Endodermal cell (in vitro differentiated cells): ENCODE data around the gene TMEM8B. TPM values are rescaled to one million over a fixed set of nuclear protein-coding genes. Genes with fewer than 3 reads are reported as not detected.
A peak's percentile ranks its signal among the peaks of the same experiment; 100 is the strongest.

Experiments
- DNase-seq: peaks from one replicate; pipeline ENCODE4 v3.0.0-alpha.2; 2017
- H3K27ac ChIP-seq: 2 replicates; pipeline ENCODE4 v1.5.1; 2013; ENCODE audit warnings: mild to moderate bottlenecking, low read depth, low read length, moderate library complexity
- H3K27me3 ChIP-seq: 2 replicates; pipeline ENCODE4 v1.6.1; 2013; ENCODE audit warnings: mild to moderate bottlenecking, low read length, moderate library complexity; ENCODE audit not compliant: insufficient read depth, control insufficient read depth, poor library complexity, severe bottlenecking
- H3K36me3 ChIP-seq: 2 replicates; pipeline ENCODE4 v1.7.0; 2013; ENCODE audit warnings: mild to moderate bottlenecking, low read length, moderate library complexity; ENCODE audit not compliant: control insufficient read depth, insufficient read depth
- H3K4me1 ChIP-seq: one replicate; pipeline ENCODE4 v1.7.0; 2013; ENCODE audit warnings: low read length; ENCODE audit not compliant: control insufficient read depth, insufficient read depth
- H3K4me3 ChIP-seq: 2 replicates; pipeline ENCODE4 v1.5.1; 2013; ENCODE audit warnings: mild to moderate bottlenecking, low read length, moderate library complexity
- H3K9ac ChIP-seq: 2 replicates; pipeline ENCODE4 v1.6.1; 2013; ENCODE audit warnings: mild to moderate bottlenecking, low read length, moderate library complexity; ENCODE audit not compliant: poor library complexity, severe bottlenecking; ENCODE audit errors: extremely low read depth
- H3K9me3 ChIP-seq: 2 replicates; pipeline ENCODE4 v1.6.1; 2013; ENCODE audit warnings: mild to moderate bottlenecking, low read length, moderate library complexity; ENCODE audit not compliant: control insufficient read depth
- H3K27ac Mint-ChIP-seq: 2 replicates; pipeline ENCODE4 v1.8.0; 2020; ENCODE audit warnings: mixed read lengths
- H3K27me3 Mint-ChIP-seq: 2 replicates; pipeline ENCODE4 v1.8.0; 2021; ENCODE audit warnings: mild to moderate bottlenecking, mixed read lengths; ENCODE audit not compliant: insufficient read depth
- H3K36me3 Mint-ChIP-seq: 2 replicates; pipeline ENCODE4 v1.8.0; 2020; ENCODE audit warnings: low read depth, mixed read lengths
- H3K4me1 Mint-ChIP-seq: 2 replicates; pipeline ENCODE4 v1.8.0; 2020; ENCODE audit warnings: mixed read lengths
- H3K4me3 Mint-ChIP-seq: 2 replicates; pipeline ENCODE4 v1.8.0; 2020; ENCODE audit warnings: mild to moderate bottlenecking, moderate library complexity, mixed read lengths
- H3K9me3 Mint-ChIP-seq: 2 replicates; pipeline ENCODE4 v1.8.0; 2020; ENCODE audit warnings: mild to moderate bottlenecking, mixed read lengths
- WGBS, 2 experiments: methylation state at CpG; one replicate each; pipeline versions ENCODE4 v1.1.5 to v1.1.7; 2013; ENCODE audit warnings: missing lambda C conversion rate in 2 of 2, mixed read lengths in 1 of 2; ENCODE audit not compliant: insufficient coverage in 1 of 2, insufficient read length in 1 of 2; 5-methylcytosine and 5-hydroxymethylcytosine counted together
- total RNA-seq, 2 donors: library from RNA; stranded (reverse); fragmentation: NEBNext Ultra II Directional in 1 of 2; extraction: Animal tissue kit (Norgen Biotek cat#: 25700) in 1 of 2; gene quantifications; 2 replicates in 1 of 2; 3 replicates in 1 of 2; pipeline ENCODE4 v1.2.1, GENCODE V29; 2021
- TF ChIP-seq, protein P1 (sequence below): fragments of 200-600 bp; sonication (generic); conservative IDR thresholded peaks from 2 replicates; pipeline ENCODE4 v1.5.0; 2021; ENCODE audit warnings: antibody characterized with exemption, mild to moderate bottlenecking

The TMEM8B gene
- total RNA-seq, 2 donors from 2014 or later, result 12.8 to 18.3 TPM

DNA sequence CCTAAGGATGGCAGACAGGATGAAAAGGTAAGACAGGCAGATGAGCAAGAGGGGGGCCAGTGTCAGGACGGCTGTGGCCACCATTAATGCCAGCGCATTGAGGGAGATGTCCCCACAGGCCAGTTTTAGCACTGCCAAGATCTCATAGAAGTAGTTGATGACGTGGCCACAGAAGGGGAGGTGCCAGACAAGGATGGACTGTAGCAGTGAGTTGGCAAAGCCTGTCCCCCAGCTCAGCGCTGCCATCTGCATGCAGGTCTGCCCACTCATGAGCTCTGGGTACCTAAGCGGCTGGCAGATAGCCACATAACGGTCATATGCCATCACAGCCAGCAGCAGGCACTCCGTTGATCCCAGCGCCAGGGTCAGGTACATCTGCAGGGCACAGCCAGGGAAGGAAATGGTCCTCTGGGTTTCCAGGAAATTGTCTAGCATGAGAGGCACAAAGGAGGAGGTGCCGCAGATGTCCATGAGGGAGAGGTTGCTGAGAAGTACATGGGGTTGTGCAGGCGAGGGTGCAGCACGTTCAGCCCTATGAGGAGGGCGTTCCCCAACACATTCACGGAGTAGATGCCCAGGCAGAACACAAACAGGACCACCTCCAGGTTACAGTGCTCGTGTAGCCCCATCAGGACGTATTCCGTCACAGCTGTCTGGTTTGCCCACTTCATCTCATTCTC lies 30.4 kb downstream of the TMEM8B start:
- Histone ChIP-seq H3K27ac (no peak overlapping the region), H3K27me3 (peaks cover 10% of the 10 kb centered on the region), H3K36me3 (no peaks in the 10 kb centered on the region), H3K4me1 (no peaks in the 10 kb centered on the region), H3K9ac (no peak overlapping the region), H3K4me3 (no peak overlapping the region), H3K9me3 (no peaks in the 10 kb centered on the region)
- TF ChIP-seq, protein P1, sequence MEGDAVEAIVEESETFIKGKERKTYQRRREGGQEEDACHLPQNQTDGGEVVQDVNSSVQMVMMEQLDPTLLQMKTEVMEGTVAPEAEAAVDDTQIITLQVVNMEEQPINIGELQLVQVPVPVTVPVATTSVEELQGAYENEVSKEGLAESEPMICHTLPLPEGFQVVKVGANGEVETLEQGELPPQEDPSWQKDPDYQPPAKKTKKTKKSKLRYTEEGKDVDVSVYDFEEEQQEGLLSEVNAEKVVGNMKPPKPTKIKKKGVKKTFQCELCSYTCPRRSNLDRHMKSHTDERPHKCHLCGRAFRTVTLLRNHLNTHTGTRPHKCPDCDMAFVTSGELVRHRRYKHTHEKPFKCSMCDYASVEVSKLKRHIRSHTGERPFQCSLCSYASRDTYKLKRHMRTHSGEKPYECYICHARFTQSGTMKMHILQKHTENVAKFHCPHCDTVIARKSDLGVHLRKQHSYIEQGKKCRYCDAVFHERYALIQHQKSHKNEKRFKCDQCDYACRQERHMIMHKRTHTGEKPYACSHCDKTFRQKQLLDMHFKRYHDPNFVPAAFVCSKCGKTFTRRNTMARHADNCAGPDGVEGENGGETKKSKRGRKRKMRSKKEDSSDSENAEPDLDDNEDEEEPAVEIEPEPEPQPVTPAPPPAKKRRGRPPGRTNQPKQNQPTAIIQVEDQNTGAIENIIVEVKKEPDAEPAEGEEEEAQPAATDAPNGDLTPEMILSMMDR, result no peak
- H3K27me3 Mint-ChIP-seq, result peaks cover 41% of the 10 kb centered on the region
- no peaks in the 10 kb centered on the region for H3K9me3 Mint-ChIP-seq
- H3K4me3 Mint-ChIP-seq, result no peak overlapping the region
- 88% methylated on average over 10 to 16 of the region's 16 CpGs for WGBS, 2 experiments
- no peaks in the 10 kb centered on the region for H3K36me3 Mint-ChIP-seq
- peak; percentile 31 for DNase-seq
- H3K27ac Mint-ChIP-seq, result no peak overlapping the region
- H3K4me1 Mint-ChIP-seq, result peaks cover 3% of the 10 kb centered on the region

DNA sequence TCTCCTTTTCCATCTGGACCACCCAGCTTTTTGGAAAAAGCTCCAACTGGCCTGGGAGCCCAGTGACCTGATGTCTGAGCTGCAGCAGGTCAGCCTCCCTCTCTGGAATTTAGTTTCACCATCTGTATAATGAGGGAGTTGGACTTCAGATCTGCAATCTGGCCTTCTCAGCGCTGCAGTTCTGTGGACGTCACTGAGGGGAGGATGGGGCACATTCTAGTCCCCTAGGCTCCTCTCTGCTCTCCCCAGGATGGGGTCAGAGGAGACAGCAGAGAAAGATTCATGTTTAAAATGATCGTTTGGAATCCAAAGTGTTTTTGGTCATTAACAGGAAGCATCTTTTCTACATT lies 30.9 kb downstream of the TMEM8B start:
- Mint-ChIP-seq H3K4me1 (peaks cover 3% of the 10 kb centered on the region), H3K27me3 (peaks cover 41% of the 10 kb centered on the region), H3K36me3 (no peaks in the 10 kb centered on the region), H3K4me3 (no peak overlapping the region), H3K9me3 (no peaks in the 10 kb centered on the region), H3K27ac (no peak overlapping the region)
- TF ChIP-seq, protein P1, result no peak
- Histone ChIP-seq H3K27me3 (peaks cover 10% of the 10 kb centered on the region), H3K9ac (no peak overlapping the region), H3K36me3 (no peaks in the 10 kb centered on the region), H3K4me3 (no peak overlapping the region), H3K4me1 (no peaks in the 10 kb centered on the region), H3K27ac (no peak overlapping the region), H3K9me3 (no peaks in the 10 kb centered on the region)
- DNase-seq, result peak; percentile 28
- 84 to 90% methylated on average over 2 to 3 of the region's 3 CpGs for WGBS, 2 experiments

DNA sequence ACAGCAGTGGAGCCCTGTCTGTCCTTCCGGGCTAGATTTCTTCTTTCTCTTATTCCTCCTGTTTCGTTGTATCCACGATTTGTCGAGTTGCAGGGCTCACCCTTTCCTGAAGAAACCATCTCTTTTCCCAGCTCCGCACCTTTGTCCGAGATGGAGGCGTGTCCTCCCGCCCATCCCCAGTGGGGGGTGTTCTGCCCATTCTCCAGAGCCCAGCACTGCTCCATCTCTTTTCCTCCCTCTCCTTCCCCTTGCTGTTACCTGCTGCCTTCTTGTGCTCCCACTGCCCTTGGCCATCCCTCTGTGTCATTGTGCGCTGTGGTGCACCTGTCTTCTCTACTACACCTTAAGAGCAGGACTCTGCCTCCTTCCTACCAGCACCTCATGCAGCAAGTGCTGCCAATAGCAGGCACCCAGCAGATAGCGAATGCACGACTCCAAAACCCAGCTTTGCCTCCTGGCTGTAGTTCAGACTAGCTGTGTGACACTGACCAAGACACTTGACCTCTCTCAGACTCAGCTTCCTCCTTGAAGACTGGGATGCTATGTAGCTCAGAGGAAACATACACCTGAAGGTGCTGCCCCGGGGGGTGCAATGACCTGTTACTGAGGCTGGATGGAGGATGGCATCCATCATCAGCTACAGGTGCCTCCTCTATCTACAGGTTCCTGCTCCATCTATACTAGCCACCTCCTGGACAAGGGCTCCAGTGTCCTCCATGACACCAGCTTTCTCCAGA lies 32.3 kb downstream of the TMEM8B start:
- H3K27me3 ChIP-seq, result peaks cover 10% of the 10 kb centered on the region
- no peaks in the 10 kb centered on the region for H3K36me3 ChIP-seq
- Mint-ChIP-seq H3K36me3 (no peaks in the 10 kb centered on the region), H3K4me1 (peaks cover 3% of the 10 kb centered on the region), H3K9me3 (no peaks in the 10 kb centered on the region), H3K27ac (no peak overlapping the region), H3K4me3 (no peak overlapping the region), H3K27me3 (peaks cover 43% of the 10 kb centered on the region)
- peak; percentile 45 for DNase-seq
- no peak overlapping the region for H3K9ac ChIP-seq
- TF ChIP-seq, protein P1, result no peak
- H3K9me3 ChIP-seq, result no peaks in the 10 kb centered on the region
- no peak overlapping the region for H3K4me3 ChIP-seq
- WGBS, 2 experiments, result 71 to 82% methylated on average over 11 to 12 of the region's 12 CpGs
- no peak overlapping the region for H3K27ac ChIP-seq
- no peaks in the 10 kb centered on the region for H3K4me1 ChIP-seq
